GM12878 (cell line): Measurements from ENCODE around the gene MCTS1. TPM values are rescaled to one million over a fixed set of nuclear protein-coding genes. Genes with fewer than 3 reads are reported as not detected.

Experiments
- CHD4 ChIP-seq: fragments of 200-600 bp; sonication (generic); IDR thresholded peaks from 2 replicates; pipeline ENCODE4 v1.6.1; 2016; ENCODE audit warnings: mild to moderate bottlenecking
- E2F4 ChIP-seq: IDR thresholded peaks from 2 replicates; pipeline ENCODE4 v1.6.1; 2012; ENCODE audit warnings: low read depth, low read length, improper control_type of control experiment
- EED ChIP-seq: sonication (generic); IDR thresholded peaks from 2 replicates; pipeline ENCODE4 v1.6.1; 2016; ENCODE audit warnings: antibody characterized with exemption, low read depth
- ETV6 ChIP-seq, 2 experiments: fragments of 450-650 bp in 1 of 2; IDR thresholded peaks in 1 of 2; conservative IDR thresholded peaks in 1 of 2; 2 replicates each; pipeline ENCODE4 v1.6.1; 2014; ENCODE audit warnings: antibody characterized with exemption in 1 of 2, borderline replicate concordance in 1 of 2, low read depth in 1 of 2, mild to moderate bottlenecking in 1 of 2, moderate library complexity in 1 of 2
- HSF1 ChIP-seq: fragments of 150-350 bp; IDR thresholded peaks from 2 replicates; pipeline ENCODE4 v1.6.1; 2014; ENCODE audit warnings: mild to moderate bottlenecking, low read depth, low read length
- JUNB ChIP-seq: IDR thresholded peaks from 2 replicates; pipeline ENCODE4 v1.6.1; 2016; ENCODE audit warnings: antibody characterized with exemption, mild to moderate bottlenecking
- KDM1A ChIP-seq: fragments of 200-600 bp; sonication (generic); IDR thresholded peaks from 2 replicates; pipeline ENCODE4 v1.6.1; 2016; ENCODE audit warnings: borderline replicate concordance
- MAX ChIP-seq: IDR thresholded peaks from 2 replicates; pipeline ENCODE4 v1.6.1; 2012; ENCODE audit warnings: low read depth, low read length, improper control_type of control experiment
- MEF2B ChIP-seq: fragments of 450-650 bp; IDR thresholded peaks from 2 replicates; pipeline ENCODE4 v1.6.1; 2018; ENCODE audit warnings: mild to moderate bottlenecking, moderate library complexity; ENCODE audit not compliant: partially characterized antibody, poor library complexity, severe bottlenecking
- MLLT1 ChIP-seq: fragments of 450-650 bp; IDR thresholded peaks from 2 replicates; pipeline ENCODE4 v1.6.1; 2016; ENCODE audit warnings: mild to moderate bottlenecking
- MXI1 ChIP-seq: fragments of 150-350 bp; IDR thresholded peaks from 2 replicates; pipeline ENCODE4 v1.6.1; 2011; ENCODE audit warnings: low read depth, mild to moderate bottlenecking, inconsistent platforms, low read length, improper control_type of control experiment
- MYB ChIP-seq: fragments of 150-350 bp; IDR thresholded peaks from 2 replicates; pipeline ENCODE4 v1.6.1; 2014; ENCODE audit warnings: mild to moderate bottlenecking, low read depth, low read length, borderline replicate concordance
- NR2C2 ChIP-seq: IDR thresholded peaks from 2 replicates; pipeline ENCODE4 v1.6.1; 2011; ENCODE audit warnings: borderline replicate concordance, low read depth; ENCODE audit not compliant: control insufficient read depth, insufficient read length
- PKNOX1 ChIP-seq: fragments of 450-650 bp; IDR thresholded peaks from 2 replicates; pipeline ENCODE4 v1.6.1; 2016; ENCODE audit warnings: mild to moderate bottlenecking
- POU2F2 ChIP-seq: IDR thresholded peaks from 3 replicates; pipeline ENCODE4 v1.6.1; 2011; ENCODE audit warnings: low read depth, mild to moderate bottlenecking, low read length, borderline replicate concordance
- RAD21 ChIP-seq: IDR thresholded peaks from 2 replicates; pipeline ENCODE4 v1.6.1; 2011; ENCODE audit warnings: mild to moderate bottlenecking, low read depth, low read length, moderate library complexity; ENCODE audit not compliant: insufficient read depth
- RELB ChIP-seq: fragments of 450-650 bp; IDR thresholded peaks from 2 replicates; pipeline ENCODE4 v1.6.1; 2017; ENCODE audit warnings: low read depth, mild to moderate bottlenecking, moderate library complexity
- STAT3 ChIP-seq: IDR thresholded peaks from 2 replicates; pipeline ENCODE4 v1.6.1; 2011; ENCODE audit warnings: low read depth, low read length, improper control_type of control experiment
- TCF3 ChIP-seq: IDR thresholded peaks from 2 replicates; pipeline ENCODE4 v1.6.1; 2012; ENCODE audit warnings: low read depth, mild to moderate bottlenecking, low read length, borderline replicate concordance; ENCODE audit not compliant: insufficient read depth
- ZBED1 ChIP-seq: IDR thresholded peaks from 2 replicates; pipeline ENCODE4 v1.6.1; 2016; ENCODE audit warnings: borderline replicate concordance
- ZNF384 ChIP-seq: IDR thresholded peaks from 2 replicates; pipeline ENCODE4 v1.6.1; 2012; ENCODE audit warnings: low read depth, mild to moderate bottlenecking, low read length, improper control_type of control experiment, borderline replicate concordance
- polyA plus RNA-seq, 11 experiments: library from polyadenylated mRNA; depleted of rRNA in 4 of 11; unstranded in 6 of 11; stranded (reverse) in 5 of 11; fragments of >200 nt; fragmentation: Nextera tagmentation in 4 of 11; fragmentation: Illumina TruSeq in 1 of 11; extraction: Ambion mirVana in 4 of 11; extraction: Trizol in 1 of 11; gene quantifications; 1 replicate in 1 of 11; 2 replicates in 10 of 11; pipeline versions ENCODE4 v1.2.1 to v1.2.3, GENCODE V29; 2011 to 2016; ENCODE audit warnings: inconsistent platforms in 2 of 11, missing spikeins in 2 of 11, low read depth in 1 of 11
- total RNA-seq, 4 experiments: library from RNA; depleted of rRNA in 3 of 4; stranded (reverse); fragments of >200 nt in 3 of 4; fragmentation: Illumina TruSeq in 1 of 4; extraction: Trizol in 1 of 4; gene quantifications; 2 replicates each; pipeline versions ENCODE4 v1.2.1 to v1.2.3, GENCODE V29; 2013 to 2021

MCTS1 gene
- total and polyA plus RNA-seq, 10 of the 15 experiments (the other 5 are each of a cell fraction or from before 2014, with no cell fraction given) = 59.5 to 238 (median 115) TPM

- peak; percentile 19; the same call in 1 of the 2 replicates for TF ChIP-seq RELB
- no peak for TF ChIP-seq RAD21
- TF ChIP-seq JUNB = no peak
- no peak for TF ChIP-seq MAX
- peak in 1 of 2 experiments; percentile 30; a peak in 1 of 4 replicates for TF ChIP-seq ETV6 (conservative IDR thresholded peaks at IDR 0.05 in 1 of 2, IDR thresholded peaks at IDR 0.05 in 1 of 2; ENCODE audit: borderline replicate concordance in 1 of 2, low read depth in 1 of 2)
- TF ChIP-seq ZNF384 = no peak
- no peak for TF ChIP-seq EED
- TF ChIP-seq PKNOX1 = peak; percentile 89
- peak; percentile 28; the same call in 1 of the 3 replicates for TF ChIP-seq POU2F2
- TF ChIP-seq NR2C2 = no peak
- TF ChIP-seq CHD4 = no peak
- no peak for TF ChIP-seq MXI1
- TF ChIP-seq HSF1 = no peak
- no peak for TF ChIP-seq KDM1A
- no peak for TF ChIP-seq TCF3
- no peak for TF ChIP-seq STAT3
- TF ChIP-seq ZBED1 = no peak
- TF ChIP-seq MEF2B = peak; percentile 22
- TF ChIP-seq MLLT1 = peak; percentile 40; the same call in 1 of the 2 replicates
- no peak for TF ChIP-seq MYB
- no peak for TF ChIP-seq E2F4
Measured at GRCh38 chrX:120629667-120630537, 26.0 kb downstream of the MCTS1 start, which contains the start of gene C1GALT1C1 (continued).
